ENCODE measurements around the gene WAC. TPM values are rescaled to one million over a fixed set of nuclear protein-coding genes. Genes with fewer than 3 reads are reported as not detected.
A peak's percentile ranks its signal among the peaks of the same experiment; 100 is the strongest.
"Not testable (repeated sequence)": the region's sequence is repeated elsewhere in the genome, so short reads cannot be mapped to it uniquely, and the experiment has no call there.

Gene WAC
- total and polyA plus RNA-seq, 4 donors = 27.0 to 227 (median 60.2) TPM

DNA sequence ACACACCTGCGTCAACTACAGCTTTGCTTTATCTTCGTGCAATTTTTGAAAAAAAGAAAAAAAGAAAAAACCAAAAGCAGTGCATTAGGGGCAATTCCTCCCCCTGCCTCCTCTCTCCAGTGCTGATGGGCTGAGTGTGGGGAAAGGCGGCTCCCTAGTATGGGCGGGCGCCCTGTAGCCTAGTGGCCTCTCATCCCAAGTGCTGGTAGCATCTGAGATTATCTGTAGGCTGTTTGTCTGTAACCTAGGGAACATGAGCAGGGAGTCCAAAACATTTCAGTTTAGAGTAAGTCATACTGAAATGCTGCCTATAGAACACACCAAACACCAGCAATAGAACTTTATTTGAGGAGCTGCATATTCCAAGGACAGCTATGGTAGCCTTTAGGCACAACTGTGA lies 119.8 kb downstream of the WAC start:
- 90 to 97% methylated on average over 5 of the region's 5 CpGs for WGBS, 2 donors
- ATAC-seq (ENCODE audit: insufficient read depth, low FRiP score) (no peak), DNase-seq (no peak)
- Histone ChIP-seq H3K27ac (ENCODE audit: low read depth in 1 of 2, low read length in 1 of 2) (no peak overlapping the region), H3K27me3 (ENCODE audit: control insufficient read depth in 3 of 3, insufficient read depth in 3 of 3, low read length in 2 of 3) (no peaks in the 10 kb centered on the region), H3K4me3 (no peak overlapping the region), H3K9ac (ENCODE audit: insufficient read depth in 1 of 2, low read length in 2 of 2) (no peak overlapping the region), H3K4me1 (ENCODE audit: control insufficient read depth in 5 of 5, insufficient read depth in 5 of 5, low read length in 5 of 5) (no peaks in the 10 kb centered on the region), H3K36me3 (ENCODE audit: control insufficient read depth in 4 of 4, insufficient read depth in 4 of 4, low read length in 4 of 4) (no peaks in the 10 kb centered on the region), H3K9me3 (ENCODE audit: control insufficient read depth in 4 of 4, insufficient read depth in 3 of 4, low read length in 3 of 4) (no peaks in the 10 kb centered on the region)
- TF ChIP-seq, protein P1, sequence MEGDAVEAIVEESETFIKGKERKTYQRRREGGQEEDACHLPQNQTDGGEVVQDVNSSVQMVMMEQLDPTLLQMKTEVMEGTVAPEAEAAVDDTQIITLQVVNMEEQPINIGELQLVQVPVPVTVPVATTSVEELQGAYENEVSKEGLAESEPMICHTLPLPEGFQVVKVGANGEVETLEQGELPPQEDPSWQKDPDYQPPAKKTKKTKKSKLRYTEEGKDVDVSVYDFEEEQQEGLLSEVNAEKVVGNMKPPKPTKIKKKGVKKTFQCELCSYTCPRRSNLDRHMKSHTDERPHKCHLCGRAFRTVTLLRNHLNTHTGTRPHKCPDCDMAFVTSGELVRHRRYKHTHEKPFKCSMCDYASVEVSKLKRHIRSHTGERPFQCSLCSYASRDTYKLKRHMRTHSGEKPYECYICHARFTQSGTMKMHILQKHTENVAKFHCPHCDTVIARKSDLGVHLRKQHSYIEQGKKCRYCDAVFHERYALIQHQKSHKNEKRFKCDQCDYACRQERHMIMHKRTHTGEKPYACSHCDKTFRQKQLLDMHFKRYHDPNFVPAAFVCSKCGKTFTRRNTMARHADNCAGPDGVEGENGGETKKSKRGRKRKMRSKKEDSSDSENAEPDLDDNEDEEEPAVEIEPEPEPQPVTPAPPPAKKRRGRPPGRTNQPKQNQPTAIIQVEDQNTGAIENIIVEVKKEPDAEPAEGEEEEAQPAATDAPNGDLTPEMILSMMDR (IDR thresholded peaks at IDR 0.05; ENCODE audit: control extremely low read depth, extremely low read depth) = no peak

DNA sequence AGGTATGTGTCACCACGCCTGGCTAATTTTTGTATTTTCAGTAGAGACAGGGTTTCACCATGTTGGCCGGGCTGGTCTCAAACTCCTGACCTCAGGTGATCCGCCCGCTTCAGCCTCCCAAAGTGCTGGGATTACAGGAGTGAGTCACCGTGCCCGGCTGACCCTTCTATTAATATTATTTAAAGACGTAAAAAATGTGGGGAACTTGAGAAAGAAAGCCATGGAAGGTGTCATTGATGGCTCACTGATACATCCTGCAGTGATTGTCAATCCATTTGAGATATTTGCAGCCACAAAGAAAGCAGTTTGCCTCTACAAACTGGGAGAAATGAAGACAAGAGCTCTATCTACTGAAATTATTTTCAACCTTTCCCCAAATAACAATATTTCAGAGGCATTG lies 125.9 kb downstream of the WAC start:
- not testable (repeated sequence) for H3K27me3 ChIP-seq (ENCODE audit: control insufficient read depth in 3 of 3, insufficient read depth in 3 of 3, low read length in 2 of 3); H3K4me3 ChIP-seq; H3K9ac ChIP-seq (ENCODE audit: insufficient read depth in 1 of 2, low read length in 2 of 2); H3K36me3 ChIP-seq (ENCODE audit: control insufficient read depth in 4 of 4, insufficient read depth in 4 of 4, low read length in 4 of 4); DNase-seq; ATAC-seq (ENCODE audit: insufficient read depth, low FRiP score); H3K9me3 ChIP-seq (ENCODE audit: control insufficient read depth in 4 of 4, insufficient read depth in 3 of 4, low read length in 3 of 4); H3K4me1 ChIP-seq (ENCODE audit: control insufficient read depth in 5 of 5, insufficient read depth in 5 of 5, low read length in 5 of 5); H3K27ac ChIP-seq (ENCODE audit: low read depth in 1 of 2, low read length in 1 of 2)
- WGBS, 2 donors = 82 to 96% methylated on average over 7 of the region's 7 CpGs

DNA sequence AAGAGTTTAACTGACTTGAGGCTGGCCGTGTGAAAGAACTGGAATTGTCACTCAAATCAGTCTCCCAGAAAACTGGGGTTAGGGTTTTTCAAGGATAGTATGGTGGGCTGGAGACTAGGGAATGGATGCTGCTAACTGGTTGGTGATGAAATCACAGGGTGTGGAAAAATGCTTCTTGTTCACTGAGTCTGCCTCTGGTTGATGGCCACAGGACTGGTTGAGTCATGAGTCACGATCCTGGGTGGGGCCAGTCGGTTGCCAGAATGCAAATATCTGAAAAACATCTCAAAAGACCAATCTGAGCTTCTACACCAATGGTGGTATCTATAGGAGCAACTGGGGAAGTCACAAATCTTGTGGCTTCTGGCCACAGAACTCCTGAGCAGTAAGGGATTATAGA lies 128.1 kb downstream of the WAC start:
- H3K27me3 ChIP-seq (ENCODE audit: control insufficient read depth in 3 of 3, insufficient read depth in 3 of 3, low read length in 2 of 3) = no peaks in the 10 kb centered on the region
- H3K4me1 ChIP-seq (ENCODE audit: control insufficient read depth in 5 of 5, insufficient read depth in 5 of 5, low read length in 5 of 5) = no peaks in the 10 kb centered on the region
- no peak overlapping the region for H3K9ac ChIP-seq (ENCODE audit: insufficient read depth in 1 of 2, low read length in 2 of 2)
- H3K9me3 ChIP-seq (ENCODE audit: control insufficient read depth in 4 of 4, insufficient read depth in 3 of 4, low read length in 3 of 4) = no peaks in the 10 kb centered on the region
- no peaks in the 10 kb centered on the region for H3K36me3 ChIP-seq (ENCODE audit: control insufficient read depth in 4 of 4, insufficient read depth in 4 of 4, low read length in 4 of 4)
- ATAC-seq (ENCODE audit: insufficient read depth, low FRiP score) (no peak), DNase-seq (no peak)
- TF ChIP-seq, protein P1 (IDR thresholded peaks at IDR 0.05; ENCODE audit: control extremely low read depth, extremely low read depth) = no peak
- WGBS, 2 donors = 52 to 59% methylated on average over 3 of the region's 3 CpGs
- no peak overlapping the region for H3K27ac ChIP-seq (ENCODE audit: low read depth in 1 of 2, low read length in 1 of 2)
- H3K4me3 ChIP-seq = no peak overlapping the region

DNA sequence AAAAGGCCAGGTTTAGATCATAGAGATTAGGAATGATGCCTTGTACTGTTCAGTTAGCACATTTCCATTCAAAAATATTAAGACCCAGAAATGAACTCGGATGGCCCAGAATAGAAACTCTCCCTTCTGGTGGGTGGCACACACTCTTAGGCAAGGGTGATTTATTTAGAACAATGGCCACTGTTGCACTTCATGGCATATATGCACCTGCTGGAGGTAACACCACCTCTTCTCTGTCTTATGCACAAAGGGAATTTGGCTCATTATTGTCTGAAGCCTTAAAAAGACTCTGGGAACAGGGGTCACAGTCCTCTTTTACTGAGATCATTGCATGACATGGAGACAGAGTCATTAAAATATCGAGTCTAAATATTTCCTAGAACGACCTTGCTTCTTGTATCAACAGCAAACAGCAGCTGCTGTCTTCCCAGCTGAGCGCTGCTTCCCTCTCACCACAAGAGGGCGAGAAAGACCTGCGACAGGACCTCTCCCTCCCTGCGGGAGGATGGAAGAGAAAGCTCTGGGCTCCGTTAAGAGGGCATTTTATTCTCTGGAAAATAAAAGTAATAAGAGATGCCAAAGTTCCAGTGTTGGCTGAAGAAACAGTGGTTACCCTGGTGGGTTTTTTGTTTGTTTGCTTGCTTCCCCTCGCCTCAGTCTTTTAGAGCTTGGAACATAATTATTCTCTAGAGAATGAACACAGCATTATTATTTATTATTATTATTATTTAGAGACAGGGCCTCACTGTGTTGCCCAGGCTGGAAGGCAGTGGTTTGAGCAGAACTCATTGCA lies 130.9 kb downstream of the WAC start:
- no peak overlapping the region for H3K27ac ChIP-seq (ENCODE audit: low read depth in 1 of 2, low read length in 1 of 2)
- H3K9me3 ChIP-seq (ENCODE audit: control insufficient read depth in 4 of 4, insufficient read depth in 3 of 4, low read length in 3 of 4) = no peaks in the 10 kb centered on the region
- TF ChIP-seq, protein P1 (IDR thresholded peaks at IDR 0.05; ENCODE audit: control extremely low read depth, extremely low read depth) = peak; percentile 84
- no peak overlapping the region for H3K9ac ChIP-seq (ENCODE audit: insufficient read depth in 1 of 2, low read length in 2 of 2)
- no peaks in the 10 kb centered on the region for H3K4me1 ChIP-seq (ENCODE audit: control insufficient read depth in 5 of 5, insufficient read depth in 5 of 5, low read length in 5 of 5)
- no peaks in the 10 kb centered on the region for H3K36me3 ChIP-seq (ENCODE audit: control insufficient read depth in 4 of 4, insufficient read depth in 4 of 4, low read length in 4 of 4)
- no peaks in the 10 kb centered on the region for H3K27me3 ChIP-seq (ENCODE audit: control insufficient read depth in 3 of 3, insufficient read depth in 3 of 3, low read length in 2 of 3)
- DNase-seq (peak; percentile 91 to 95 (median 94)), ATAC-seq (ENCODE audit: insufficient read depth, low FRiP score) (peak; percentile 90)
- WGBS, 2 donors = 8 to 12% methylated on average over 9 of the region's 9 CpGs
- H3K4me3 ChIP-seq = no peak overlapping the region
